ENCODE results near the gene DCBLD1. TPM values are rescaled to one million over a fixed set of nuclear protein-coding genes. Genes with fewer than 3 reads are reported as not detected.

The DCBLD1 gene
- total RNA-seq (10 to 100 TPM in 1 of 2 donors, 1 to 10 TPM in 1; 2.7 to 10.4 TPM), polyA plus RNA-seq (1 to 10 TPM; 4.3 to 4.6 TPM)

GRCh38 chr6:117482240-117483003, at the start of gene DCBLD1:
Gene DCBLD1 (plus strand): TSS chr6:117482674. CDS start chr6:117482782, 108 bp downstream.
- WGBS, result 2% methylated on average over 96 of the region's 96 CpGs
- Histone ChIP-seq H3K9ac (ENCODE audit: low read depth in 1 of 2, low read length in 2 of 2) (peak within 1 kb of the TSS; percentile 82 to 92), H3K27ac (ENCODE audit: low read depth in 1 of 2, low read length in 2 of 2) (peak within 1 kb of the TSS; percentile 92 to 93)

More at GRCh38 chr6:117482240-117483003, at the start of gene DCBLD1:
- Histone ChIP-seq H3K9me3 (ENCODE audit: control insufficient read depth in 4 of 4, low read length in 3 of 4) (no peaks in the 10 kb centered on the region), H3K27me3 (ENCODE audit: control insufficient read depth in 4 of 4, insufficient read depth in 4 of 4, low read length in 3 of 4) (no peaks in the 10 kb centered on the region), H3K4me3 (ENCODE audit: low read depth in 1 of 3, low read length in 3 of 3) (peak within 1 kb of the TSS; percentile 73 to 91 (median 80)), H3K4me1 (ENCODE audit: control insufficient read depth in 4 of 4, insufficient read depth in 4 of 4, low read length in 3 of 4) (peaks cover 0 to 20% (median 17%) of the 10 kb centered on the region in 4 donors), H3K36me3 (ENCODE audit: control insufficient read depth in 4 of 4, insufficient read depth in 3 of 4, low read depth in 1 of 4, low read length in 3 of 4) (peaks cover 0 to 3% (median 0%) of the 10 kb centered on the region in 4 donors)
- TF ChIP-seq JUND (IDR thresholded peaks at IDR 0.05) (no peak), ATF3 (IDR thresholded peaks at IDR 0.05) (no peak), RXRA (IDR thresholded peaks at IDR 0.05) (no peak), YY1 (IDR thresholded peaks at IDR 0.05) (peak; percentile 18), FOXA1 (IDR thresholded peaks at IDR 0.05) (no peak), RAD21 (IDR thresholded peaks at IDR 0.05) (peak in 1 of 2 donors; percentile 24), GABPA (IDR thresholded peaks at IDR 0.05 in 1 of 2, conservative IDR thresholded peaks at IDR 0.05 in 1 of 2) (no peak), ZBTB33 (IDR thresholded peaks at IDR 0.05) (no peak), TAF1 (conservative IDR thresholded peaks at IDR 0.05) (no peak), FOXA2 (IDR thresholded peaks at IDR 0.05) (no peak), EGR1 (IDR thresholded peaks at IDR 0.05; ENCODE audit: low read depth in 2 of 2) (peak; percentile 42 to 80), MAX (IDR thresholded peaks at IDR 0.05) (no peak), REST (IDR thresholded peaks at IDR 0.05) (peak; percentile 8), HNF4A (conservative IDR thresholded peaks at IDR 0.05) (no peak), NR2F2 (IDR thresholded peaks at IDR 0.05) (no peak), CTCF (IDR thresholded peaks at IDR 0.05; ENCODE audit: low read depth, low read length, missing input control) (no peak), SP1 (IDR thresholded peaks at IDR 0.05) (no peak), HNF4G (IDR thresholded peaks at IDR 0.05) (no peak)
- peak; percentile 66 for DNase-seq (ENCODE audit: low spot score)

Data from liver (tissue), 9 donors.